ENCODE data around the gene NEK5. TPM values are rescaled to one million over a fixed set of nuclear protein-coding genes. Genes with fewer than 3 reads are reported as not detected.
A peak's percentile ranks its signal among the peaks of the same experiment; 100 is the strongest.

Gene NEK5
- total and polyA plus RNA-seq, 2 donors = 0.28 to 0.34 TPM

- Histone ChIP-seq H3K36me3 (ENCODE audit: control insufficient read depth in 2 of 2, insufficient read depth in 2 of 2, low read length in 1 of 2) (peaks cover 2 to 3% of the 10 kb centered on the region in 2 donors), H3K4me1 (ENCODE audit: control insufficient read depth in 2 of 2, insufficient read depth in 2 of 2, low read length in 2 of 2) (peaks cover 2 to 8% of the 10 kb centered on the region in 2 donors), H3K27me3 (ENCODE audit: control insufficient read depth in 2 of 2, insufficient read depth in 1 of 2, low read length in 1 of 2) (peaks cover 21 to 40% of the 10 kb centered on the region in 2 donors), H3K27ac (ENCODE audit: low read depth in 1 of 2, low read length in 1 of 2) (peak overlapping the region; percentile 71 to 78), H3K9me3 (ENCODE audit: control insufficient read depth in 2 of 2, insufficient read depth in 1 of 2, low read length in 1 of 2) (no peaks in the 10 kb centered on the region), H3K4me3 (ENCODE audit: low read length in 2 of 2) (peak overlapping the region; percentile 67 to 81)
- under 1% methylated on average over 8 of the region's 8 CpGs for WGBS
- DNase-seq (ENCODE audit: low read depth in 6 of 9, low spot score in 9 of 9) = peak in 1 of 9 donors; percentile 4
Measured at GRCh38 chr13:52012512-52012836, 116.4 kb downstream of the NEK5 start.

DNA sequence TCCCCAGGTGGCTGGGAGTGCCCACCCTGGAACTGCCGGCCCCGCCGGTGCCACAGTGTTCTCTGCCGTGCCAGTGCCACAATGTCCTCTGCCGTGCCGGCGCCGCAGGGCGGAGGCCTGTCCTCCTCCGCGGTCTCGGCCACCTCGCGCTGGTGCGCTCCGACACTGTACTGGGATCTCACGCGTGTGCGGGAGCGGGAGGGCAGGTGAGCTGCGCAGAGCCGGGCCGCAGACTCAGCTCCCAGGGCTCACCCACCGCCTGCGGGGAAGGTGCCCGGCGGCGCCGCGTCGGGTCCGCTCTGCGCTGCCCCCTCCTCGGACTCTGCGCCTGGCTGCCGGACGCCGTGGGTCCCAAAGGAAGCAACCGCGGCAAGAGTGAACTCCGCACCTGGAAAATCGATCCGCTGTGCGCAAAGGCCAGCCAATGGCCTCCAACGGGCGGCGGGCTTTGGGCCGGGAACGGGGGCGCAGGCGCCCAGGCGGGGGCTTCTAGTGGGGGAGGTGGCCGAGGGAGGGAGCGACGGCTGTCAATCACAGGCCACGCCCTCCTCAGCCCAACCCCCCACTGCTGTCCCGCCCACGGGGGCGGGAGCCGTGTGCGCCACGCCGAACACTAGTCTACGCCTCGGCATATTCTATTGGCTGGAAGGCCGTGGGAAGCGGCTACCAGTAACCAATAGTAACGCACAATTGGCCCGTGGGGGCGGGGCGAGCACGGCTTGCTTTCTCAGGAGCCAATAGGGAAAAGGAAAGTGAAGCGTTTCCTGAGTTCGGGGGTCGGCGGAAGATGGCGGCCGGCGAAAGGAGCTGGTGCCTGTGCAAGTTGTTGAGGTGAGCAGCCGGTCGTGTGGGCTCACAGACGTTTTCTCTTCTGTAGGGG is 117.0 kb downstream of the NEK5 start, which contains the start of gene ALG11:
ALG11 (plus strand) TSS at position 767 of the 880 bp plus-strand sequence; CDS start at position 788, 21 bp downstream.
- no peaks in the 10 kb centered on the region for H3K9me3 ChIP-seq (ENCODE audit: control insufficient read depth in 2 of 2, insufficient read depth in 1 of 2, low read length in 1 of 2)
- peak within 1 kb of the TSS; percentile 71 to 78 for H3K27ac ChIP-seq (ENCODE audit: low read depth in 1 of 2, low read length in 1 of 2)
- H3K4me3 ChIP-seq (ENCODE audit: low read length in 2 of 2) = peak within 1 kb of the TSS; percentile 67 to 81
- H3K27me3 ChIP-seq (ENCODE audit: control insufficient read depth in 2 of 2, insufficient read depth in 1 of 2, low read length in 1 of 2) = peaks cover 21 to 41% of the 10 kb centered on the region in 2 donors
- DNase-seq (ENCODE audit: low read depth in 6 of 9, low spot score in 9 of 9) = peak; percentile 95 to 99 (median 98)
- peaks cover 2 to 8% of the 10 kb centered on the region in 2 donors for H3K4me1 ChIP-seq (ENCODE audit: control insufficient read depth in 2 of 2, insufficient read depth in 2 of 2, low read length in 2 of 2)
- WGBS = under 1% methylated on average over 82 of the region's 82 CpGs
- H3K36me3 ChIP-seq (ENCODE audit: control insufficient read depth in 2 of 2, insufficient read depth in 2 of 2, low read length in 1 of 2) = peaks cover 0 to 3% of the 10 kb centered on the region in 2 donors

DNA sequence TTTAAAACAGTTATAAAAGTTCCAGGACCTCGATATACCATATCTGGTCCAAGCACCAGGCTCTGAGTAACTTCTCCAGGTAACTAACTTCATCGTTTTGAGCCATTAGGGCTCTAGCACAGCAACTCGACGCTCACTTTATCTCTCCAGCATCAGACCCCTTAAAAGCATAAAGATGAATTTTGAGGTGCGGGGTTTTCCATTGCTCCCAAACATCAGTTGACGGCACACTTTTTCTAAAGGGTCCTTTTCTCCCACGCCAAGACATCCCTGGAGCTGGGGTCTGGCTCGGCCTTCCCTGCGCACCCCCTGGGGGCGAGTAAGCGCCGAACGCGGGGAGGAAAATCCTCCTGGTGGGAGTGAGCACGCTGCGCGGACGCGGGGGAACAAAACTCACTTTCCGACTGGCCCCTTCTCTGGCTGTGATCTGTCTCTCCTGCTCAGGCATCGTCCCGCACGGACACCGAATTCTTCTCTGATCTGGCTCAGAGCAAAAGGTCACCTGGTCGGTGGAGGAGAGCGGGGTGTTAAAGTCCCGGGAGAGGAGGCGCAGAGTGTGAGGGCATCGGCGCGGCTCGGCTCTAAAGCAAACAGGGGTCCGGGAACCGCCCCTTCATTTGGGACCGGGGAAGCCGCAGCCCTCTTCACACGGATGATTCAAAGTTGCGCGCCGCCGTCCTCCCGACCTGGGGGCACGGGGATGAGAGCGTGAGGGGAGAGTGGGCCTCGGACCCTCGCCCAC is 117.8 kb downstream of the NEK5 start, which contains the start of gene ATP7B:
ATP7B (minus strand) TSS at position 561 of the 742 bp plus-strand sequence; CDS start at position 448, 113 bp downstream.
- WGBS = 4% methylated on average over 46 of the region's 46 CpGs
- no peaks in the 10 kb centered on the region for H3K36me3 ChIP-seq (ENCODE audit: control insufficient read depth in 2 of 2, insufficient read depth in 2 of 2, low read length in 1 of 2)
- DNase-seq (ENCODE audit: low read depth in 6 of 9, low spot score in 9 of 9) = peak in 2 of 9 donors; percentile 10 to 18

DNA sequence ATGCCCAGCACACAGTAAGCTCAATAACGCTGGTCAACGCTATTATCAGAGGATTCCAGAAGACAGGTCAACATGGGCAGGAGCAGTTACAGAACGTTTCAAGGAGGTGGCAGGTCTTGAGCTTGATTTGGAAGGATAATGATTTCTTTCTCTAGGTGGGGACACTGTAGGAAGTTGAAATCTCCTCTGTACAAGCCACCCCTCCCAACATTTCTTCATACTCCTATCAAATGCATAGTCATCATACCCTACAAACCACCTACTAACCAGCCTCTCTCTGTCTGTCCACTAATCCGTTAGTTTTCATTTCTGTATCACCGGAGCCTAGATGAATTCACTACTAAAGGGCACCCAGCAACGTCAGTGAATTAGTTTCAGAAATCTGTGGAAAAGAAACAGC is 118.9 kb downstream of the NEK5 start:
- no peaks in the 10 kb centered on the region for H3K9me3 ChIP-seq (ENCODE audit: control insufficient read depth in 2 of 2, insufficient read depth in 1 of 2, low read length in 1 of 2)
- 77% methylated on average over 6 of the region's 6 CpGs for WGBS
- DNase-seq (ENCODE audit: low read depth in 6 of 9, low spot score in 9 of 9) = no peak
- H3K36me3 ChIP-seq (ENCODE audit: control insufficient read depth in 2 of 2, insufficient read depth in 2 of 2, low read length in 1 of 2) = no peaks in the 10 kb centered on the region
- no peak overlapping the region for H3K4me3 ChIP-seq (ENCODE audit: low read length in 2 of 2)
- peaks cover 2 to 8% of the 10 kb centered on the region in 2 donors for H3K4me1 ChIP-seq (ENCODE audit: control insufficient read depth in 2 of 2, insufficient read depth in 2 of 2, low read length in 2 of 2)
- no peak overlapping the region for H3K27ac ChIP-seq (ENCODE audit: low read depth in 1 of 2, low read length in 1 of 2)
- peaks cover 21 to 41% of the 10 kb centered on the region in 2 donors for H3K27me3 ChIP-seq (ENCODE audit: control insufficient read depth in 2 of 2, insufficient read depth in 1 of 2, low read length in 1 of 2)

More for the DNA sequence above, 117.8 kb downstream of the NEK5 start, which contains the start of gene ATP7B:
- H3K27me3 ChIP-seq (ENCODE audit: control insufficient read depth in 2 of 2, insufficient read depth in 1 of 2, low read length in 1 of 2) = peaks cover 21 to 41% of the 10 kb centered on the region in 2 donors
- no peaks in the 10 kb centered on the region for H3K9me3 ChIP-seq (ENCODE audit: control insufficient read depth in 2 of 2, insufficient read depth in 1 of 2, low read length in 1 of 2)
- H3K27ac ChIP-seq (ENCODE audit: low read depth in 1 of 2, low read length in 1 of 2) = peak within 1 kb of the TSS; percentile 71 to 78
- H3K4me3 ChIP-seq (ENCODE audit: low read length in 2 of 2) = peak within 1 kb of the TSS; percentile 67 to 81
- H3K4me1 ChIP-seq (ENCODE audit: control insufficient read depth in 2 of 2, insufficient read depth in 2 of 2, low read length in 2 of 2) = peaks cover 2 to 8% of the 10 kb centered on the region in 2 donors

DNA sequence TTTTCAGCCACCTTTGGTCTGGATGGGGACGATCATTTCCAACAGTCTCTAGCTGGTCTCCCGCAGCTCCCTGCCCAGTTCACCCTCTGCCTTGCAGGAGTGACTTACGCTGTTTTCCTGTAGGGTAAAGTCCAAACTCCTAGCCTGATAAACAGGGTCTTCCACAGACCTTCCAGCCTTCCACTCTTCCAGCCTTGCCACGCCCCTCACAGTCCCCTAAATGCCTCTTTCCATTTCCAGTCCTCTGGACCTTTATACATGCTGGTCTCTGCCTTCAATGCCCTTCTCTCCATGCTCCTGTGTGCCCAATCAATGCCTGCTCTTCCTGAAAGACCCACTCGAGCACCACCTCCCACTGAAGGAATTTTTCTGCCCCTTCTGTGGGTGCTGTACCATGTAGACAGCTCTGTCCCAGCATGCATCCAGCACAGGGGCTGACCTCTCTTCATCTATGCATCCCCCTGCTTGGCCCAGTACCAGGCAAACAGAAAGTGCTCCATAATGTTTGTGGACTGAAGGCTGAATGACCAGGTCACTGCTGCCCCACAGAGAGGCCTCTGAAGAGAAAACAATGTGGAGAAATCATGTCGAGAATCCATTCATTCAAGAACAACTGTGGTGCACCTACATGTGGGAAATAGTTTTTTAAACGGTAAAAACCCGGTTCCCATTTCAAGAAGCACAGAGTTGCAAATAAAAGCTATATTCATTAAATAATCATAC is 122.2 kb downstream of the NEK5 start:
- Histone ChIP-seq H3K4me1 (ENCODE audit: control insufficient read depth in 2 of 2, insufficient read depth in 2 of 2, low read length in 2 of 2) (peaks cover 2 to 8% of the 10 kb centered on the region in 2 donors), H3K27me3 (ENCODE audit: control insufficient read depth in 2 of 2, insufficient read depth in 1 of 2, low read length in 1 of 2) (peaks cover 21 to 38% of the 10 kb centered on the region in 2 donors), H3K36me3 (ENCODE audit: control insufficient read depth in 2 of 2, insufficient read depth in 2 of 2, low read length in 1 of 2) (no peaks in the 10 kb centered on the region), H3K27ac (ENCODE audit: low read depth in 1 of 2, low read length in 1 of 2) (no peak overlapping the region), H3K4me3 (ENCODE audit: low read length in 2 of 2) (no peak overlapping the region), H3K9me3 (ENCODE audit: control insufficient read depth in 2 of 2, insufficient read depth in 1 of 2, low read length in 1 of 2) (no peaks in the 10 kb centered on the region)
- no peak for DNase-seq (ENCODE audit: low read depth in 6 of 9, low spot score in 9 of 9)
- 94% methylated on average over 8 of the region's 8 CpGs for WGBS

DNA sequence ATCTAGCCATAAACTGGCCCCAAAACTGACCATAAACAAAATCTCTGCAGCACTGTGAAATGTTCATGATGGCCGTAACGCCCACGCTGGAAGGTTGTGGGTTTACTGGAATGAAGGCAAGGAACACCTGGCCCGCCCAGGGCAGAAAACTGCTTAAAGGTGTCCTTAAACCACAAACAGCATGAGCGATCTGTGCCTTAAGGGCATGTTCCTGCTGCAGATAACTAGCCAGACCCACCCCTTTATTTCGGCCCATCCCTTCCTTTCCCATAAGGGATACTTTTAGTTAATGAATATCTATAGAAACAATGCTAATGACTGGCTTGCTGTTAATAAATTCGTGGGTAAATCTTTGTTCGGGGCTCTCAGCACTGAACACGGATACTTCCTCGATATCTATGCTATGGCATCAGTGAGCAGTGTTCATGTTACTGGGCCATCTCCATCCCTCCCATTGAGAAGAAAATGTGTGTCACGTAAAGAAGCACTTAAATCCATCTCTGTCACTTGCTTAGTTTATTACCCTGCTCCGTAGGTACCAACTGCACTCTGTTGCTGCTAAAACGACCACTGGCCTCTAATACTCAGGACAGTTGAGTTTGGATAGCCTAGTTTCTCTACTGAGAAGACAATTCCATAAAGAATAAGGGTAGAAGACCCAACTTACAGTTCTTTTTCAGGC is 122.9 kb downstream of the NEK5 start:
- Histone ChIP-seq H3K9me3 (ENCODE audit: control insufficient read depth in 2 of 2, insufficient read depth in 1 of 2, low read length in 1 of 2) (no peaks in the 10 kb centered on the region), H3K27me3 (ENCODE audit: control insufficient read depth in 2 of 2, insufficient read depth in 1 of 2, low read length in 1 of 2) (peaks cover 15 to 31% of the 10 kb centered on the region in 2 donors), H3K27ac (ENCODE audit: low read depth in 1 of 2, low read length in 1 of 2) (no peak overlapping the region), H3K4me3 (ENCODE audit: low read length in 2 of 2) (no peak overlapping the region), H3K36me3 (ENCODE audit: control insufficient read depth in 2 of 2, insufficient read depth in 2 of 2, low read length in 1 of 2) (no peaks in the 10 kb centered on the region), H3K4me1 (ENCODE audit: control insufficient read depth in 2 of 2, insufficient read depth in 2 of 2, low read length in 2 of 2) (peaks cover under 1 to 2% of the 10 kb centered on the region in 2 donors)
- 96% methylated on average over 13 of the region's 13 CpGs for WGBS
- DNase-seq (ENCODE audit: low read depth in 6 of 9, low spot score in 9 of 9) = no peak

DNA sequence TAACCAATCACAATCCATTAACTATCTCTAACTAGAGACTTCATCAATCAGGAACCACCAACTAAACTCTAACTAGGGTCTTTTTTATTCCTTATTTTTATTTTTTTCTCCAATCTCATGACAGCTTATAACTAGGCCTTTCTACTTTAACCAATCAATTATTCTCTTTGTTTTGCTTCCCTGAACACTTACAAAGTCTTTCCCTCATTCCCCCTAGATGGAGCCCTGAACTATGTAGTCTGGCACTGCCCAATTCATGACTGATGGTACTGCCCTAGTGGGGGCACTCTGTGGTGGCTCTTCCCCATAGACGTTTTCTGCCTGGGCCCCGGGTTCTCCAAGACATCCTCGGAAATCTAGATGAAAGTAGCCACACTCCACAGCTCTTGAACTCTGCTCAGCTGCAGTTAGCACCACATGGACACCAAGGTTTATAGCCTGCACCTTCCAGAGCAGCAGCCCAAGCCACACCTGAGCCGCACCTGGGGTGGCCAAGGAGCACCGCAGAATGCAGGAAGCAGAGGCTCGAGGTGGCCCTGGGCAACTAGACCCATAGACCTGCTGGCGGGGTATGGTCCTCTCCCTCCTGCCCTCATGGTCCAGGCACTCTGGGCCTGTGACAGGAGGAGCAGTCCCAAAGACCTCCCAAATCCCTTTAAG is 124.2 kb downstream of the NEK5 start:
- 94% methylated on average over 7 of the region's 7 CpGs for WGBS
- H3K9me3 ChIP-seq (ENCODE audit: control insufficient read depth in 2 of 2, insufficient read depth in 1 of 2, low read length in 1 of 2) = no peaks in the 10 kb centered on the region
- no peak overlapping the region for H3K4me3 ChIP-seq (ENCODE audit: low read length in 2 of 2)
- no peaks in the 10 kb centered on the region for H3K4me1 ChIP-seq (ENCODE audit: control insufficient read depth in 2 of 2, insufficient read depth in 2 of 2, low read length in 2 of 2)
- no peak overlapping the region for H3K27ac ChIP-seq (ENCODE audit: low read depth in 1 of 2, low read length in 1 of 2)
- no peak for DNase-seq (ENCODE audit: low read depth in 6 of 9, low spot score in 9 of 9)
- H3K36me3 ChIP-seq (ENCODE audit: control insufficient read depth in 2 of 2, insufficient read depth in 2 of 2, low read length in 1 of 2) = no peaks in the 10 kb centered on the region
- H3K27me3 ChIP-seq (ENCODE audit: control insufficient read depth in 2 of 2, insufficient read depth in 1 of 2, low read length in 1 of 2) = peaks cover 4 to 18% of the 10 kb centered on the region in 2 donors

GRCh38 chr13:52003541-52003940 is 125.3 kb downstream of the NEK5 start:
- H3K27ac ChIP-seq (ENCODE audit: low read depth in 1 of 2, low read length in 1 of 2) = no peak overlapping the region
- DNase-seq (ENCODE audit: low read depth in 6 of 9, low spot score in 9 of 9) = no peak
- WGBS = 83% methylated on average over 4 of the region's 4 CpGs

More at GRCh38 chr13:52003541-52003940, 125.3 kb downstream of the NEK5 start:
- Histone ChIP-seq H3K27me3 (ENCODE audit: control insufficient read depth in 2 of 2, insufficient read depth in 1 of 2, low read length in 1 of 2) (peaks cover 0 to 8% of the 10 kb centered on the region in 2 donors), H3K4me1 (ENCODE audit: control insufficient read depth in 2 of 2, insufficient read depth in 2 of 2, low read length in 2 of 2) (peaks cover 0 to 7% of the 10 kb centered on the region in 2 donors), H3K9me3 (ENCODE audit: control insufficient read depth in 2 of 2, insufficient read depth in 1 of 2, low read length in 1 of 2) (no peaks in the 10 kb centered on the region), H3K4me3 (ENCODE audit: low read length in 2 of 2) (no peak overlapping the region), H3K36me3 (ENCODE audit: control insufficient read depth in 2 of 2, insufficient read depth in 2 of 2, low read length in 1 of 2) (no peaks in the 10 kb centered on the region)
